ENCODE measurements around the gene ALOX15.
"Not testable (repeated sequence)": the region's sequence is repeated elsewhere in the genome, so short reads cannot be mapped to it uniquely, and the experiment has no call there.

Gene ALOX15

GRCh38 chr17:4591529-4591928, 49.9 kb downstream of the ALOX15 start:
- no peaks in the 10 kb centered on the region for H3K9me3 ChIP-seq (ENCODE audit: insufficient read depth, low read length)
- H3K4me1 ChIP-seq (ENCODE audit: insufficient read depth, insufficient read length) = peaks cover 9% of the 10 kb centered on the region
- peaks cover 2% of the 10 kb centered on the region for H3K27me3 ChIP-seq (ENCODE audit: insufficient read depth, insufficient read length)
- no peak overlapping the region for H3K9ac ChIP-seq (ENCODE audit: insufficient read length, low read depth)
- TF ChIP-seq ZNF274 (IDR thresholded peaks at IDR 0.05; ENCODE audit: low read depth, low read length) (no peak), SUZ12 (IDR thresholded peaks at IDR 0.05; ENCODE audit: extremely low read depth, insufficient read depth, insufficient read length) (no peak), YY1 (IDR thresholded peaks at IDR 0.05; ENCODE audit: insufficient read depth, insufficient read length) (no peak)
- no peak for DNase-seq (ENCODE audit: low read depth, low spot score)
- H3K36me3 ChIP-seq (ENCODE audit: insufficient read depth, insufficient read length, low read length) = no peaks in the 10 kb centered on the region
- no peak overlapping the region for H3K4me3 ChIP-seq (ENCODE audit: insufficient read length, low read depth)

DNA sequence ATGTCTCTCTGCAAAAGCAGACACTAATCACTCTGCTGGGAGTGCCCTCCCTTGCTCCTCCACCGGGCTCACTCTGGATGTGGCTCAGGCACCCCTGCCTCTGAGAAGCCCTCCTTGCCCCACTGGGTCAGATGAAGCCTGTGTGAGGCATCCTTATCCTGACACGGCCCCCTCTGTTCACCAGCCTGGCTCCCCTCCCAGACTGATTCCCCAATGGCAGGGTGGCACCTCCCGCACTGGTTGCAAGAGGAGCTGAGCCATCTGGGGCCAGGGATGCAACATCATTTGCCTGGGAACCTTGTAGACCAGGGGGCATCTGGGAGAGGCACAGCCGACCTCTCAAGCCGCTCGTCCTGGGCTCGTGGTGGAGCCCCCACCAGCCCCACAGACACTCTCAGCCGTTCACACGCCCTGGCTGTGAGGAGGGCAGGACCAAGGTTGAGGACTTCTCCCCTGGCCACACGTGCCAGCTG, 50.5 kb downstream of the ALOX15 start:
- Histone ChIP-seq H3K4me1 (ENCODE audit: insufficient read depth, insufficient read length) (peaks cover 9% of the 10 kb centered on the region), H3K4me3 (ENCODE audit: insufficient read length, low read depth) (no peak overlapping the region), H3K27me3 (ENCODE audit: insufficient read depth, insufficient read length) (peaks cover 6% of the 10 kb centered on the region), H3K9me3 (ENCODE audit: insufficient read depth, low read length) (no peaks in the 10 kb centered on the region), H3K9ac (ENCODE audit: insufficient read length, low read depth) (no peak overlapping the region), H3K36me3 (ENCODE audit: insufficient read depth, insufficient read length, low read length) (no peaks in the 10 kb centered on the region)
- DNase-seq (ENCODE audit: low read depth, low spot score) = no peak
- TF ChIP-seq SUZ12 (IDR thresholded peaks at IDR 0.05; ENCODE audit: extremely low read depth, insufficient read depth, insufficient read length) = no peak
- no peak for TF ChIP-seq ZNF274 (IDR thresholded peaks at IDR 0.05; ENCODE audit: low read depth, low read length)
- TF ChIP-seq YY1 (IDR thresholded peaks at IDR 0.05; ENCODE audit: insufficient read depth, insufficient read length) = no peak

DNA sequence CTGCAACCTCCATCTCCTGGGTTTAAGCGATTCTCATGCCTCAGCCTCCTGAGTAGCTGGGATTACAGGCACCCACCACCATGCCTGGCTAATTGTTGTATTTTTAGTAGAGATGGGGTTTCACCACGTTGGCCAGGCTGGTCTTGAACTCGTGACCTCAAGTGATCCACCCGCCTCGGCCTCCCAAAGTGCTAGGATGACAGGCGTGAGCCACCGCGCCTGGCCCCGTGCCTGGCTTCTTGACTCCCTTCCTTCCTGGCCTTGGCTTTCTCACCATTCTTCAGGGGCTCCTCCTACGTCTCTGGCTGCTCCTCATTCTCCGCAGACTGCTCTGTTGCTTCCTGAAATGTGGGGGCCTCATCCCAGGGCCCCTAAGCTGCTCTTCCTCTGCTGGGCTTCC, 51.4 kb downstream of the ALOX15 start:
- H3K4me3 ChIP-seq (ENCODE audit: insufficient read length, low read depth); H3K9me3 ChIP-seq (ENCODE audit: insufficient read depth, low read length); H3K9ac ChIP-seq (ENCODE audit: insufficient read length, low read depth); DNase-seq (ENCODE audit: low read depth, low spot score); H3K36me3 ChIP-seq (ENCODE audit: insufficient read depth, insufficient read length, low read length): not testable (repeated sequence)
- peaks cover 12% of the 10 kb centered on the region for H3K4me1 ChIP-seq (ENCODE audit: insufficient read depth, insufficient read length)
- peaks cover 15% of the 10 kb centered on the region for H3K27me3 ChIP-seq (ENCODE audit: insufficient read depth, insufficient read length)

- no peaks in the 10 kb centered on the region for H3K36me3 ChIP-seq (ENCODE audit: insufficient read depth, insufficient read length, low read length)
- DNase-seq (ENCODE audit: low read depth, low spot score) = no peak
- H3K4me3 ChIP-seq (ENCODE audit: insufficient read length, low read depth) = no peak overlapping the region
- TF ChIP-seq ZNF274 (IDR thresholded peaks at IDR 0.05; ENCODE audit: low read depth, low read length) = no peak
- peaks cover 24% of the 10 kb centered on the region for H3K27me3 ChIP-seq (ENCODE audit: insufficient read depth, insufficient read length)
- no peaks in the 10 kb centered on the region for H3K9me3 ChIP-seq (ENCODE audit: insufficient read depth, low read length)
- no peak overlapping the region for H3K9ac ChIP-seq (ENCODE audit: insufficient read length, low read depth)
- peaks cover 10% of the 10 kb centered on the region for H3K4me1 ChIP-seq (ENCODE audit: insufficient read depth, insufficient read length)
Measured at GRCh38 chr17:4588898-4589625, 52.4 kb downstream of the ALOX15 start.

GRCh38 chr17:4588391-4588790, 53.1 kb downstream of the ALOX15 start:
- H3K27me3 ChIP-seq (ENCODE audit: insufficient read depth, insufficient read length) = peaks cover 30% of the 10 kb centered on the region
- no peak for TF ChIP-seq ZNF274 (IDR thresholded peaks at IDR 0.05; ENCODE audit: low read depth, low read length)
- TF ChIP-seq SUZ12 (IDR thresholded peaks at IDR 0.05; ENCODE audit: extremely low read depth, insufficient read depth, insufficient read length) = no peak
- no peak for TF ChIP-seq YY1 (IDR thresholded peaks at IDR 0.05; ENCODE audit: insufficient read depth, insufficient read length)
- DNase-seq (ENCODE audit: low read depth, low spot score) = no peak
- no peaks in the 10 kb centered on the region for H3K9me3 ChIP-seq (ENCODE audit: insufficient read depth, low read length)
- H3K4me1 ChIP-seq (ENCODE audit: insufficient read depth, insufficient read length) = peaks cover 14% of the 10 kb centered on the region
- no peak overlapping the region for H3K9ac ChIP-seq (ENCODE audit: insufficient read length, low read depth)
- no peaks in the 10 kb centered on the region for H3K36me3 ChIP-seq (ENCODE audit: insufficient read depth, insufficient read length, low read length)
- no peak overlapping the region for H3K4me3 ChIP-seq (ENCODE audit: insufficient read length, low read depth)

GRCh38 chr17:4587803-4588202, 53.7 kb downstream of the ALOX15 start:
- DNase-seq (ENCODE audit: low read depth, low spot score) = no peak
- H3K9me3 ChIP-seq (ENCODE audit: insufficient read depth, low read length) = no peaks in the 10 kb centered on the region
- peaks cover 36% of the 10 kb centered on the region for H3K27me3 ChIP-seq (ENCODE audit: insufficient read depth, insufficient read length)
- no peak overlapping the region for H3K9ac ChIP-seq (ENCODE audit: insufficient read length, low read depth)
- no peaks in the 10 kb centered on the region for H3K36me3 ChIP-seq (ENCODE audit: insufficient read depth, insufficient read length, low read length)
- TF ChIP-seq YY1 (IDR thresholded peaks at IDR 0.05; ENCODE audit: insufficient read depth, insufficient read length) = no peak
- no peak for TF ChIP-seq SUZ12 (IDR thresholded peaks at IDR 0.05; ENCODE audit: extremely low read depth, insufficient read depth, insufficient read length)
- TF ChIP-seq ZNF274 (IDR thresholded peaks at IDR 0.05; ENCODE audit: low read depth, low read length) = no peak
- peaks cover 14% of the 10 kb centered on the region for H3K4me1 ChIP-seq (ENCODE audit: insufficient read depth, insufficient read length)
- no peak overlapping the region for H3K4me3 ChIP-seq (ENCODE audit: insufficient read length, low read depth)

DNA sequence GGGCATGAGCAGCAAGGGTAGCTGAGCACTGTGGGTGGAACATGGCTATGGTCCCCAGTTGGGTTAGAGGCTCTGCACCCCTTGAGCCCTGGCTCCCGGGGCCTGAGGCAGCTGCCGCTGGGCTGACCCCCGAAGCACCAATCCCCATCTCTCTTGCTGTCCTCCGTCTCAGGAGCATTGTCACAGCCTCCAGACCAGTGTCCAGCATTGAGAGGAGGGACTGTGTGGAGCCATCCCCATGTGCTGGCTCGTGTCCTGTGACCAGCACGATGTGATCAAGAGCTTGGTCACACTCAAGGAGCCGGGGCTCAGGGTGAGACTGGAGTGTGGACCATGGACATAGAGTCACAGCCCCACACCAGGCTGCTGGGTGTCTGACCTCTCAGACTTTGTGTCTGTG, 54.3 kb downstream of the ALOX15 start:
- H3K9ac ChIP-seq (ENCODE audit: insufficient read length, low read depth) = no peak overlapping the region
- DNase-seq (ENCODE audit: low read depth, low spot score) = no peak
- no peak for TF ChIP-seq ZNF274 (IDR thresholded peaks at IDR 0.05; ENCODE audit: low read depth, low read length)
- TF ChIP-seq YY1 (IDR thresholded peaks at IDR 0.05; ENCODE audit: insufficient read depth, insufficient read length) = no peak
- TF ChIP-seq SUZ12 (IDR thresholded peaks at IDR 0.05; ENCODE audit: extremely low read depth, insufficient read depth, insufficient read length) = no peak
- H3K4me1 ChIP-seq (ENCODE audit: insufficient read depth, insufficient read length) = peaks cover 20% of the 10 kb centered on the region
- H3K36me3 ChIP-seq (ENCODE audit: insufficient read depth, insufficient read length, low read length) = no peaks in the 10 kb centered on the region
- H3K4me3 ChIP-seq (ENCODE audit: insufficient read length, low read depth) = no peak overlapping the region
- peaks cover 36% of the 10 kb centered on the region for H3K27me3 ChIP-seq (ENCODE audit: insufficient read depth, insufficient read length)
- no peaks in the 10 kb centered on the region for H3K9me3 ChIP-seq (ENCODE audit: insufficient read depth, low read length)
